Measurements from ENCODE around the gene AURKB.
A peak's percentile ranks its signal among the peaks of the same experiment; 100 is the strongest.

Gene AURKB

DNA sequence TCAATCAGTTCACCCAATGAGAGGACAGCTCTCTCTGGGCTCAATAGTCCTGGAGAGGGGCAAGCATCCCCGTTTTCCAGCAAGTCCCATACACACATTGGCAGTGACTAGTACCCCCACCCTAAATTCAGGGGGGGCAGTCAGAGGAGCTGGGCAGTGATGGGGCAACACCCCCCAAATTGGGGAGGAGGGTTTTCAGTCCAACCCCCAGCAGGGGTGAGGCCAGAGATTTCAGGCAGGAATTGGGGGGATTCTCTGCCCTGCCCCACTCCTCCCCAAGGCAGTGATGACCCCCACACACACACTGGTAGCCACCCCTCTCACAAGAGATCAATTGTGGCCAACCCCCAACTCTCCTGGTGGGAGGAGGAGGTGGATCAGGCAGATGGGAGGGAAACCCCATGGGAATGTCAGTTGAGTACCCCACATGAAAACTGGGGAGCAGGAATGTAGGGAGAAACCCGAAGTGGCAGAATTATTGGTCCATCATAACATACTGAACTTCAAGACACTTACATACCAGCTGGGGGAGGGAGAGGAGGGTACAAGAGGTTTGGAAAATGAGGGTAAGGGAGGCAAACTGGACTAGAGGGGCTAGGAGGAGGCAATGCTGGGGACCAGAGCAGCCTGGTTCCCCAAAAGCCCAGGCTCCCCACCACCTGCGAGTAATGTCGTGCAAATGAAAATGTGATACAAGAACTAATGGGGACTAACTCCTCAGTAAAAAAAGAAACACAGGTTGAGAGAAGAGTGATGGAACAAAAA is 50.7 kb downstream of the AURKB start:
- Histone ChIP-seq H3K4me1 (ENCODE audit: control extremely low read depth in 1 of 4, control insufficient read depth in 4 of 4, insufficient read depth in 4 of 4, low read length in 3 of 4) (peaks cover 14 to 63% (median 58%) of the 10 kb centered on the region in 4 experiments), H3K27me3 (replicated peaks in 2 of 5; ENCODE audit: control insufficient read depth in 4 of 5, insufficient read depth in 5 of 5, low read length in 4 of 5) (no peaks in the 10 kb centered on the region), H3K27ac (ENCODE audit: insufficient read depth in 1 of 2, low read depth in 1 of 2, low read length in 2 of 2, poor library complexity in 1 of 2, severe bottlenecking in 2 of 2) (no peak overlapping the region), H3K36me3 (ENCODE audit: control insufficient read depth in 4 of 4, insufficient read depth in 4 of 4, low read length in 3 of 4) (peaks cover 0 to 28% (median 18%) of the 10 kb centered on the region in 4 experiments), H3K9me3 (ENCODE audit: control extremely low read depth in 1 of 5, control insufficient read depth in 4 of 5, insufficient read depth in 2 of 5, low read depth in 1 of 5, low read length in 4 of 5) (no peaks in the 10 kb centered on the region), H3K4me3 (ENCODE audit: control insufficient read depth in 1 of 7, extremely low read depth in 1 of 7, insufficient read depth in 4 of 7, low read depth in 2 of 7, low read length in 6 of 7) (no peak overlapping the region)
- CTCF ChIA-PET, result interaction anchor here (1.4 to 19.3 kb wide), 8 partner anchors 10 to 100 kb away, joined by 3 to 292 read pairs (median 6); partner anchors contain the start of genes HES7 and PER1
- POLR2A ChIA-PET, result interaction anchor here (0.8 to 5.0 kb wide), 6 partner anchors 9 to 28 kb away, joined by 3 to 44 read pairs (median 3); no protein-coding TSS in a partner anchor
- no peak for DNase-seq
- 100% methylated on average over 1 of the region's 4 CpGs for WGBS (ENCODE audit: insufficient coverage)

DNA sequence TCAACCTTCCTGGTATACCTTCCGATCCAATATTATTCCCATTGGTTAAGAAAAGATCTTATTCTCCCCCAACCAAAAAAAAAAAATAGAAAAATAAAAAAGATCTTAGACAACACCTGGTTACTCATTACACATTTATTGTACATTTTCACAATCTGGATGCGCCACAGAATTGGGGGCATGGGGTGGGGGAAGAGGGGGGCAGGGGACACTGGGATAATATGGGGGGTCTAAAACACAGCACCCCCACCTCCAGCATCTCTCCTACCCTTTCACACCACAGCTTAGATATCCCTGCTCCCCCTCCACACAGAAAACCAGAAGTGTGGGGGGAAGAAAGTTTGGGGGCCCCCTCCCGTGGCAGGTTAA is 51.4 kb downstream of the AURKB start:
- POLR2A ChIA-PET, result interaction anchor here (0.8 to 3.6 kb wide), 6 partner anchors 8 to 29 kb away, joined by 3 to 33 read pairs (median 3); no protein-coding TSS in a partner anchor
- peaks cover 13 to 63% (median 58%) of the 10 kb centered on the region in 4 experiments for H3K4me1 ChIP-seq (ENCODE audit: control extremely low read depth in 1 of 4, control insufficient read depth in 4 of 4, insufficient read depth in 4 of 4, low read length in 3 of 4)
- H3K4me3 ChIP-seq (ENCODE audit: control insufficient read depth in 1 of 7, extremely low read depth in 1 of 7, insufficient read depth in 4 of 7, low read depth in 2 of 7, low read length in 6 of 7), result no peak overlapping the region
- no peak for DNase-seq
- H3K9me3 ChIP-seq (ENCODE audit: control extremely low read depth in 1 of 5, control insufficient read depth in 4 of 5, insufficient read depth in 2 of 5, low read depth in 1 of 5, low read length in 4 of 5), result no peaks in the 10 kb centered on the region
- CTCF ChIA-PET, result interaction anchor here (0.6 to 19.3 kb wide), 10 partner anchors 11 to 556 kb away, joined by 3 to 292 read pairs (median 5); partner anchors contain the start of genes HES7 and PER1
- H3K27me3 ChIP-seq (replicated peaks in 2 of 5; ENCODE audit: control insufficient read depth in 4 of 5, insufficient read depth in 5 of 5, low read length in 4 of 5), result no peaks in the 10 kb centered on the region
- H3K36me3 ChIP-seq (ENCODE audit: control insufficient read depth in 4 of 4, insufficient read depth in 4 of 4, low read length in 3 of 4), result peaks cover 0 to 28% (median 18%) of the 10 kb centered on the region in 4 experiments
- WGBS (ENCODE audit: insufficient coverage), result no CpG with 5 or more reads among the region's 3 CpGs
- H3K27ac ChIP-seq (ENCODE audit: insufficient read depth in 1 of 2, low read depth in 1 of 2, low read length in 2 of 2, poor library complexity in 1 of 2, severe bottlenecking in 2 of 2), result no peak overlapping the region

DNA sequence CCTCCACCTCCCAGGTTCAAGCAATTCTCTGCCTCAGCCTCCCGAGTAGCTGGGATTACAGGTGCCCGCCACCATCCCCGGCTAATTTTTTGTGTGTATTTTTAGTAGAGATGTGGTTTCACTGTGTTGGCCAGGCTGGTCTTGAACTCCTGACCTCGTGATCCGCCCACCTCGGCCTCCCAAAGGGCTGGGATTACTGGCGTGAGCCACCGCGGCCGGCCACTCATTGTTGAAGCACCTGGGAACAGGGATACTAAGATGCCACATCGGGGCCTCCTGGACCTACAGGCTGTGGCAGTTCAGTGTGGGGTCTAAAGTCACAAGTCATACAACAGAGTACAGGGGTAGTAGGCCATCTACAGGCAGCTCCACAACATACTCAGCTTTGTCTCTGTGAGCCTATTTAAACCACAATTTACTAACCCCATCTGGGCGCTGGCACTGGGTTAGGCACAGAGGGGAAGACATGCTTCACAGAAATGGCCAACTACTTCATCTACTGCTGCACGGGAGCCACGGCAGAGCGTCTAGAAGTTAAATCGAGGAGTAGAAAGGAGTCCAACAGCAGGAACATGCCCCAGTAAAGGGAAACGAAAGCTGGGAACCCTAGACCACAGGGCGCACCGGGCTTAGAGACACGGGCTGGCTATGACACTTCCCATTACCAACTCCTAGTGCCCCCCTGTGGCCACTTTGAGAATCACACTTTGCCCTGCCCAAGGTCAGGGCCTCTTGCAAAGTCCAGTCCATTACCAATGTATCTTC is 51.9 kb downstream of the AURKB start:
- Histone ChIP-seq H3K27ac (ENCODE audit: insufficient read depth in 1 of 2, low read depth in 1 of 2, low read length in 2 of 2, poor library complexity in 1 of 2, severe bottlenecking in 2 of 2) (peak overlapping the region in 1 of 2 experiments; percentile 49), H3K27me3 (replicated peaks in 2 of 5; ENCODE audit: control insufficient read depth in 4 of 5, insufficient read depth in 5 of 5, low read length in 4 of 5) (no peaks in the 10 kb centered on the region), H3K9me3 (ENCODE audit: control extremely low read depth in 1 of 5, control insufficient read depth in 4 of 5, insufficient read depth in 2 of 5, low read depth in 1 of 5, low read length in 4 of 5) (no peaks in the 10 kb centered on the region), H3K36me3 (ENCODE audit: control insufficient read depth in 4 of 4, insufficient read depth in 4 of 4, low read length in 3 of 4) (peaks cover 0 to 28% (median 18%) of the 10 kb centered on the region in 4 experiments), H3K4me1 (ENCODE audit: control extremely low read depth in 1 of 4, control insufficient read depth in 4 of 4, insufficient read depth in 4 of 4, low read length in 3 of 4) (peaks cover 10 to 63% (median 58%) of the 10 kb centered on the region in 4 experiments), H3K4me3 (ENCODE audit: control insufficient read depth in 1 of 7, extremely low read depth in 1 of 7, insufficient read depth in 4 of 7, low read depth in 2 of 7, low read length in 6 of 7) (peak overlapping the region in 3 of 7 experiments; percentile 5 to 54 (median 46))
- ChIA-PET POLR2A (interaction anchor here (0.8 to 3.6 kb wide), 6 partner anchors 7 to 29 kb away, joined by 3 to 33 read pairs (median 3); no protein-coding TSS in a partner anchor), CTCF (interaction anchor here (0.6 to 19.3 kb wide), 14 partner anchors 11 to 556 kb away, joined by 3 to 292 read pairs (median 4); partner anchors contain the start of genes HES7, PER1 and RANGRF)
- 47% methylated on average over 17 of the region's 20 CpGs for whole genome bisulfite sequencing (ENCODE audit: insufficient coverage)
- DNase-seq, result peak; percentile 86 to 91 (median 87)

DNA sequence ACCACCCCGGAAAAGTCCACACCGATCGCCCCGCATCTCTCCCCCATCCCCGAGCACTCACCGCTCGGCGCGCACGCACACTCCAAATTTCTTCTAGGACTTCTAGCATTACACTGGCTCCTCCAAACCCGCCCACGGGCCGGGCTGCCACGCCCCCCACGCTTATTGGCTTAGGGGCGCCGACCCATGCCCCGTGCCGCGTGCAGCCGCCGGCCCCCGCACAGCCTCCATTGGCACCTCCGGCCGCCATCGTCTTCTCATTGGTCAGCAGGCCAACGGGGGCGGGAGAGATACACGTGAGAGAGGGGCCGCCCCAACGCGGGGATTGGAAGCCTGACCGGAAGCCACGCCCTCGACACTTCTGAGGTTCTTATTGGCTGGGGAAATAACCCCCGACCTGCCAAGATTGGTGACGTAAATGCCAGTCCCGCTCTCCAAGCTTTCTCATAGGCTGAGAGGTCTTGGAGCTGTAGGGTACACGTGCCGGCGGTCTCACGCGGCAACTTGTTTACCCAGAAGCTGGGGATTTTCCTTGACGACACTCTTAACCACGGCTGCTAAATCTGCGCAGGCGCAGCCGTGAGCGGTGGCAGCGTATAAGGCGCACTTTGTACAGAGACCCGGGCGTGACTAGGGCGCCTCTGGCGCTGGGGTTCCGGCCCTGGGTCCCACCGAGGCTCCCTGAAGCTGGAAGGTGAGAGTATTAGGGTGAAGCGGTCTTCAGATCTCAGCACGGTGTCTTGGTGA is 54.0 kb downstream of the AURKB start:
- H3K9me3 ChIP-seq (ENCODE audit: control extremely low read depth in 1 of 5, control insufficient read depth in 4 of 5, insufficient read depth in 2 of 5, low read depth in 1 of 5, low read length in 4 of 5), result no peaks in the 10 kb centered on the region
- no peaks in the 10 kb centered on the region for H3K27me3 ChIP-seq (replicated peaks in 2 of 5; ENCODE audit: control insufficient read depth in 4 of 5, insufficient read depth in 5 of 5, low read length in 4 of 5)
- H3K4me3 ChIP-seq (ENCODE audit: control insufficient read depth in 1 of 7, extremely low read depth in 1 of 7, insufficient read depth in 4 of 7, low read depth in 2 of 7, low read length in 6 of 7), result peak overlapping the region; percentile 61 to 88 (median 73)
- peak overlapping the region; percentile 91 to 96 for H3K27ac ChIP-seq (ENCODE audit: insufficient read depth in 1 of 2, low read depth in 1 of 2, low read length in 2 of 2, poor library complexity in 1 of 2, severe bottlenecking in 2 of 2)
- DNase-seq, result peak; percentile 100
- under 1% methylated on average over 55 of the region's 59 CpGs for WGBS (ENCODE audit: insufficient coverage)
- peaks cover 0 to 25% (median 16%) of the 10 kb centered on the region in 4 experiments for H3K36me3 ChIP-seq (ENCODE audit: control insufficient read depth in 4 of 4, insufficient read depth in 4 of 4, low read length in 3 of 4)
- ChIA-PET CTCF (interaction anchor here (0.5 to 19.3 kb wide), 7 partner anchors 15 to 96 kb away, joined by 3 to 292 read pairs (median 4); partner anchors contain the start of gene PER1), POLR2A (interaction anchor here (0.5 to 4.3 kb wide), 9 partner anchors 10 to 81 kb away, joined by 3 to 33 read pairs (median 5); no protein-coding TSS in a partner anchor)
- H3K4me1 ChIP-seq (ENCODE audit: control extremely low read depth in 1 of 4, control insufficient read depth in 4 of 4, insufficient read depth in 4 of 4, low read length in 3 of 4), result peaks cover 15 to 68% (median 65%) of the 10 kb centered on the region in 4 experiments

DNA sequence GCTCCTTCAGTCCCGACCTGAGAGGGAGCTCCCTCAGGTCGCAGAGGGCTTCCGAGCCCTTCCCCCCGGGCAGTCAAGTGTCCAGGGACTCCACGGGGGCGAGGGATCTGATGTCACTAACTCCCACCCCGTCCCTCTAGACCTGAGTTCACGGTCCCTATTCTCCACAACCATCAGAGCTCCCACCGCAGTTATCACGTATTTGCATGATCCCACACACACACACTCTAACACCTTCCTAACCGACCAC is 54.5 kb downstream of the AURKB start:
- peaks cover 0 to 20% (median 13%) of the 10 kb centered on the region in 4 experiments for H3K36me3 ChIP-seq (ENCODE audit: control insufficient read depth in 4 of 4, insufficient read depth in 4 of 4, low read length in 3 of 4)
- 0% methylated on average over 8 of the region's 11 CpGs for WGBS (ENCODE audit: insufficient coverage)
- H3K4me3 ChIP-seq (ENCODE audit: control insufficient read depth in 1 of 7, extremely low read depth in 1 of 7, insufficient read depth in 4 of 7, low read depth in 2 of 7, low read length in 6 of 7), result peak overlapping the region; percentile 61 to 88 (median 73)
- ChIA-PET POLR2A (interaction anchor here (2.2 to 4.3 kb wide), 3 partner anchors 12 to 17 kb away, joined by 23 to 33 read pairs (median 24); no protein-coding TSS in a partner anchor), CTCF (interaction anchor here (1.2 to 19.3 kb wide), 3 partner anchors 14 to 64 kb away, joined by 3 to 292 read pairs (median 3); partner anchors contain the start of gene PER1)
- no peaks in the 10 kb centered on the region for H3K27me3 ChIP-seq (replicated peaks in 2 of 5; ENCODE audit: control insufficient read depth in 4 of 5, insufficient read depth in 5 of 5, low read length in 4 of 5)
- no peak for DNase-seq
- peaks cover 15 to 68% (median 65%) of the 10 kb centered on the region in 4 experiments for H3K4me1 ChIP-seq (ENCODE audit: control extremely low read depth in 1 of 4, control insufficient read depth in 4 of 4, insufficient read depth in 4 of 4, low read length in 3 of 4)
- H3K27ac ChIP-seq (ENCODE audit: insufficient read depth in 1 of 2, low read depth in 1 of 2, low read length in 2 of 2, poor library complexity in 1 of 2, severe bottlenecking in 2 of 2), result peak overlapping the region; percentile 91 to 96
- no peaks in the 10 kb centered on the region for H3K9me3 ChIP-seq (ENCODE audit: control extremely low read depth in 1 of 5, control insufficient read depth in 4 of 5, insufficient read depth in 2 of 5, low read depth in 1 of 5, low read length in 4 of 5)
